Fibroblast of lung (primary cell): Measurements from ENCODE around the gene TTC17.

Experiments used
- EZH2 ChIP-seq: IDR thresholded peaks from 2 replicates; pipeline ENCODE4 v1.5.1; 2012; ENCODE audit warnings: low read length, control low read depth, mild to moderate bottlenecking; ENCODE audit errors: missing control alignments
- TF ChIP-seq, protein P1 (sequence below), 2 donors: IDR thresholded peaks in 1 of 2; conservative IDR thresholded peaks in 1 of 2; 1 replicate in 1 of 2; 2 replicates in 1 of 2; pipeline ENCODE4 v1.5.1; 2011 to 2012; ENCODE audit warnings: low read length in 2 of 2, control low read depth in 1 of 2, inconsistent platforms in 1 of 2, low read depth in 1 of 2, mild to moderate bottlenecking in 1 of 2

DNA sequence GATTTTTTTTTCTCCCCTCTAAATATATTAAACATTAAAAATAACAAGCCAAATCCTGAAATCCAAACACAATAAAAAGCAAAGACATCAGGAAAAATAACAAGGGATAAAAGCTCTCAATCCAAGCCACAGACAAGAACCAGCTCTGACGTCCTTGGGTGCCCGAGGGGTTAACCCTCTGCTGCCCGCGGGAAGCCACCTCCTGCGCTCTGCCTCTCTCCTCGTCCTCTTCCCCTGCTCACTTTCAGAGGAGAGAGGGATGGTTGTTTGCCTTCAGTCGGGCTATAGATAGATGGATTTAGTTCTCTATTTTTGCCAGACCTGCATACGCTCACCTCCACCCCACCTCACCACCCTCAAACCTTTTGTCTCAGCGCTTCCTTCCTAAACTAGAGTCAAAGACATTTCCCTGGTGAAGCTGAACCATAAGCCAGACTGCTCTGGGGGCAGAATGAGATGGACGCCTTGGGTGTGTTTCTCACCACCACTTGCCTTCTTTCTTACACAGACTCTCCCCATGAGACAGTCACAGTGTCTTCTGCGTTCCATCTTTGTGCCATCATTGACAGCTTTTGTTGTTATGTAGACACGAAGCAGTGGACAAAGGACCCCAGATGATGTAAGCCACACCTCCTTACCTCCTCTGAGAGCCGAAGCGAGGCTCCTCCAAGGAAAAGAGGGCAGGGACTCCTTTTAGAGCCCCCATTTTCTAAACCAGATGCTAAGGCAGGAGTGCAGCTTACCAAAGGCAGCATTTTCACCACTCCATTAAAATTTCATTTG, 179.3 kb downstream of the TTC17 start:
- TF ChIP-seq, protein P1, sequence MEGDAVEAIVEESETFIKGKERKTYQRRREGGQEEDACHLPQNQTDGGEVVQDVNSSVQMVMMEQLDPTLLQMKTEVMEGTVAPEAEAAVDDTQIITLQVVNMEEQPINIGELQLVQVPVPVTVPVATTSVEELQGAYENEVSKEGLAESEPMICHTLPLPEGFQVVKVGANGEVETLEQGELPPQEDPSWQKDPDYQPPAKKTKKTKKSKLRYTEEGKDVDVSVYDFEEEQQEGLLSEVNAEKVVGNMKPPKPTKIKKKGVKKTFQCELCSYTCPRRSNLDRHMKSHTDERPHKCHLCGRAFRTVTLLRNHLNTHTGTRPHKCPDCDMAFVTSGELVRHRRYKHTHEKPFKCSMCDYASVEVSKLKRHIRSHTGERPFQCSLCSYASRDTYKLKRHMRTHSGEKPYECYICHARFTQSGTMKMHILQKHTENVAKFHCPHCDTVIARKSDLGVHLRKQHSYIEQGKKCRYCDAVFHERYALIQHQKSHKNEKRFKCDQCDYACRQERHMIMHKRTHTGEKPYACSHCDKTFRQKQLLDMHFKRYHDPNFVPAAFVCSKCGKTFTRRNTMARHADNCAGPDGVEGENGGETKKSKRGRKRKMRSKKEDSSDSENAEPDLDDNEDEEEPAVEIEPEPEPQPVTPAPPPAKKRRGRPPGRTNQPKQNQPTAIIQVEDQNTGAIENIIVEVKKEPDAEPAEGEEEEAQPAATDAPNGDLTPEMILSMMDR (conservative IDR thresholded peaks at IDR 0.05 in 1 of 2, IDR thresholded peaks at IDR 0.05 in 1 of 2; ENCODE audit: low read depth in 1 of 2, low read length in 2 of 2) = no peak
- TF ChIP-seq EZH2 = no peak
